Testis (tissue), 3 donors: ENCODE results near the gene LPCAT3. TPM values are rescaled to one million over a fixed set of nuclear protein-coding genes. Genes with fewer than 3 reads are reported as not detected.

Experiments used
- DNase-seq: peaks from one replicate; pipeline ENCODE4 v3.0.0-alpha.2; 2019
- H3K27ac ChIP-seq, 2 donors: fragments of 200-600 bp; sonication (generic); one replicate each; pipeline ENCODE4 v1.5.1; 2019
- H3K27me3 ChIP-seq: fragments of 200-600 bp; sonication (generic); one replicate; pipeline ENCODE4 v1.5.1; 2019
- H3K36me3 ChIP-seq: fragments of 200-600 bp; sonication (generic); one replicate; pipeline ENCODE4 v1.5.1; 2017; ENCODE audit warnings: low read depth; ENCODE audit errors: missing control alignments
- H3K4me1 ChIP-seq: fragments of 200-600 bp; sonication (generic); one replicate; pipeline ENCODE4 v1.5.1; 2019
- H3K4me3 ChIP-seq, 2 donors: fragments of 200-600 bp; sonication (generic); one replicate each; pipeline ENCODE4 v1.5.1; 2017 to 2019
- H3K9me3 ChIP-seq: fragments of 200-600 bp; sonication (generic); one replicate; pipeline ENCODE4 v1.5.1; 2017
- CTCF ChIP-seq, 3 experiments: fragments of 450-650 bp in 2 of 3; fragments of 200-600 bp in 1 of 3; sonication (generic) in 1 of 3; IDR thresholded peaks; one replicate each; pipeline ENCODE4 v1.5.1; 2016 to 2019; ENCODE audit warnings: antibody characterized with exemption in 3 of 3, mild to moderate bottlenecking in 2 of 3, moderate library complexity in 1 of 3
- POLR2A ChIP-seq: fragments of 450-650 bp; IDR thresholded peaks from one replicate; pipeline ENCODE4 v1.6.1; 2017; ENCODE audit warnings: antibody characterized with exemption, mild to moderate bottlenecking, moderate library complexity
- WGBS, 2 donors: methylation state at CpG; one replicate each; pipeline ENCODE4 v1.1.5; 2018; 5-methylcytosine and 5-hydroxymethylcytosine counted together
- intact Hi-C: fragments of 100-400 bp; cut with DNase I; formaldehyde crosslinking; loops from one replicate; pipeline ENCODE4 v1.15.1; 2023; ENCODE audit warnings: low total_unique reads
- polyA plus RNA-seq: library from polyadenylated mRNA; stranded (reverse); fragments of 350-450 nt; fragmentation: Illumina TruSeq; extraction: RNeasy Lipid Tissue Mini Kit (QIAGEN cat#74804); gene quantifications from one replicate; pipeline ENCODE4 v1.2.3, GENCODE V29; 2014; ENCODE audit warnings: low read depth, low replicate concordance; ENCODE audit not compliant: insufficient read depth
- total RNA-seq, 2 donors: library from RNA; depleted of rRNA; stranded (reverse); fragments of >200 nt; gene quantifications; one replicate each; pipeline ENCODE4 v1.2.3, GENCODE V29; 2016

The LPCAT3 gene
- total and polyA plus RNA-seq, 3 donors from 2014 or later = 26.0 to 33.2 (median 30.2) TPM

- Histone ChIP-seq H3K4me1 (peaks cover 33% of the 10 kb centered on the region), H3K27ac (peak overlapping the region in 1 of 2 donors; percentile 79), H3K36me3 (no peaks in the 10 kb centered on the region), H3K27me3 (no peaks in the 10 kb centered on the region), H3K9me3 (no peaks in the 10 kb centered on the region), H3K4me3 (no peak overlapping the region)
- intact Hi-C loops = no loop called here
- 63 to 75% methylated on average over 5 to 8 of the region's 8 CpGs for WGBS, 2 donors
- TF ChIP-seq CTCF (IDR thresholded peaks at IDR 0.05) = no peak
- no peak for TF ChIP-seq POLR2A
- DNase-seq = no peak
Measured at GRCh38 chr12:6964605-6965025, 53.7 kb downstream of the LPCAT3 start.

GRCh38 chr12:6963791-6964413, 54.4 kb downstream of the LPCAT3 start:
- no peak for DNase-seq
- TF ChIP-seq POLR2A = no peak
- no peak for TF ChIP-seq CTCF (IDR thresholded peaks at IDR 0.05)
- Histone ChIP-seq H3K4me3 (no peak overlapping the region), H3K27me3 (no peaks in the 10 kb centered on the region), H3K9me3 (no peaks in the 10 kb centered on the region), H3K36me3 (no peaks in the 10 kb centered on the region), H3K27ac (peak overlapping the region in 1 of 2 donors; percentile 79), H3K4me1 (peaks cover 26% of the 10 kb centered on the region)
- intact Hi-C loops = no loop called here
- 72 to 86% methylated on average over 6 to 17 of the region's 17 CpGs for WGBS, 2 donors

GRCh38 chr12:6963016-6963731, 55.1 kb downstream of the LPCAT3 start:
- no peaks in the 10 kb centered on the region for H3K27me3 ChIP-seq
- intact Hi-C loops = no loop called here
- DNase-seq = no peak
- no peak for TF ChIP-seq CTCF (IDR thresholded peaks at IDR 0.05)
- no peak for TF ChIP-seq POLR2A
- H3K4me3 ChIP-seq = no peak overlapping the region
- peak overlapping the region in 1 of 2 donors; percentile 68 for H3K27ac ChIP-seq
- H3K4me1 ChIP-seq = peaks cover 22% of the 10 kb centered on the region
- no peaks in the 10 kb centered on the region for H3K36me3 ChIP-seq
- WGBS, 2 donors = 83 to 85% methylated on average over 25 to 32 of the region's 32 CpGs
- no peaks in the 10 kb centered on the region for H3K9me3 ChIP-seq

GRCh38 chr12:6962285-6963015, 55.8 kb downstream of the LPCAT3 start:
- Histone ChIP-seq H3K27me3 (no peaks in the 10 kb centered on the region), H3K36me3 (no peaks in the 10 kb centered on the region), H3K4me3 (no peak overlapping the region), H3K4me1 (peaks cover 22% of the 10 kb centered on the region), H3K9me3 (no peaks in the 10 kb centered on the region), H3K27ac (peak overlapping the region; percentile 55 to 68)
- 85 to 90% methylated on average over 12 to 25 of the region's 25 CpGs for WGBS, 2 donors
- no peak for DNase-seq
- intact Hi-C loops = no loop called here
- TF ChIP-seq POLR2A (no peak), CTCF (IDR thresholded peaks at IDR 0.05) (no peak)
